GM21515 (cell line): ENCODE measurements around the gene SLC38A10.

Experiments
- ATAC-seq: cut with Tn5 transposase; IDR thresholded peaks from one replicate; pipeline ENCODE4 v1.9.1; 2021; ENCODE audit not compliant: unreplicated experiment

SLC38A10 gene

DNA sequence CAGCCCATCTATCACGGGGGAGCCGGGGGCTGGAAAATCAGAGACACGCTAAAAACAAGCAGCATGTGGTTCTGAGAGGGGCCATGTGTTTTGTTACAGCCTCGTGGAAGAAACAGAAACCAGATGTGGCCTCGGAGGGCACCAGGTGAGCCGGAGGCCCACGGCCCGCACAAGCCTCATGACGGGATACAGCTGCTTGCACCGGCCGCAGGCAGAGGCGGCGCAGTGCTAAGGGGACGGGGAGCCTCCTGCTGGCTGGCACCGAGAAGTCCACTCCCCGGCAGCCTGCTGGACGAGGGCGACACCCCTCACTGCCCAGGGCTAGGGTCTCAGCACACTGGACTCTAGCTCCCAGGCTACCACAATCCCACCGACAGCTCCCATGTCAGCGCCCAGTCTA, 36.8 kb downstream of the SLC38A10 start:
- no peak for ATAC-seq

DNA sequence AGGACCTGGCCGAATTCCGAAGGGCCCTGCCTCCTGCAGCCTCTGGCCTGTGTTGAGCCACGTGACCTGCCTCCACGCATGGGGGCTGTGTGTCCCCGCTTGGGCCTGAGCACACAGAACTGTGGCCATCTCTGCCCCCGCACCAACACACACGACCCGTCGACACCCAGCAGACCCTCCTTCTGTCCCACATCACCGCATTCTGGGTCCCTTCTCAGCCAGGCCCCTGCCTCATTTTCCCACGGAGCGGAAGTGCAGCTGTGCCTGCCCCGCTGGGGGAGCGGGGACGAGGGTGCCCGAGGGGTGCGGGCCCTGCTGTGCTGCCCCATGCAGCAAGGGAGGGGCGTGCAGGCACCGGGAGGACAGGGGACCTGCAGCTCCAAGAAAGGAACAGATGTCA, 37.6 kb downstream of the SLC38A10 start:
- ATAC-seq, result no peak

DNA sequence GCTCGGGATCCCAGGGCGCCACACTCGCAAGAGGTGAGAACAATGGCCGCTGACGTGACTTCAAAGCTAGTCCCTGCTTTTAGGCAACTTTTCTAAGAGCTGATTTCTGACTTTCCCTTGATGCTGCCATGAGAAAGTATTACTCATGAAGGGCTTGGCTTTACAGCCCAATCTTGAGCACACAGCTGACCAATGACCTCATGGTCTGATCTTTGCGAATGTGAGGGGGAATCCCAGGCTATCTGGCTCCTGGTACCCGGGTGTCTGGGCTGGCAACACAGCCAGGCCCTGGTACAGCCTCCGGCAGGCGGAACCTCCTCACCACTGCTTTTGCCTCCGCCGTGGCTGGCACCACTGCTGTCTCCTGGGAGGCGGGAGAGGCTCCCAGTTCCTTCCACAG, 38.5 kb downstream of the SLC38A10 start:
- no peak for ATAC-seq

DNA sequence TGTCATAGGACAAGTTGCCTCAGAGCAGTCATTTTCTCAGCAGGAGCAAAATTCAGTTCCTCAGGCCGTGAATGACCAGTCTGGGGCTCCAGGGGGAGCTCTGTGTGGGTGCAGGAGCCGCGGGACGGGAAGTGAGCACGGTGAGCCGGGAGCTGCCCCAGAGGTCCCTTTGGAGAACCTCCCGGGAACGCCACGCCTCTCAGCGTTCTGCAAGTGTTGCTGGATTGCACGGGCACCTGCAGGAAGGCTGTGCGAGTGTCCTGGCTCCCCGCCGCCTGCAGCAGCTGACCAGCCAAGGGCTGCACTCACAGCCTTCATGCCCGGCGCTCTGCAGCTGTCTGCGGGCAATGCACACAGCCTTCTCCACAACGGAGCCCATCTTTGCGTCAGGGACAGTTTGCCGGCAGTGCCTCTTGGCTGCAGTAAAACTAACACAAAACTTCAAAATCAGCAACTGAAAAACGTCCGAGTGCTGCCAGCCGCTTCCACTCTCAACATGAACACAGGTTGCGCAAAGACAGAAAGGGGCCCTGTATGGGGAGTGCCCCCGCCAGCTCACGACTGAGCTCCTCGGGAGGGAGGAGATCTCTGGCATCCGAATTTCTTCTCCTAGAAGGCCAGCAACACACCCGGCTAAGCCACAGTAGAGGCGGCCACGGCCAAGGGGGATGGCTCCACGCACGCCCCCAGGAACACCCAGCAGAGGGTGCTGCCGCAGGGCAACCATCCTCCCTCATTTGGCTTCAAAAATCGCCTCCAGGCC, 40.0 kb downstream of the SLC38A10 start:
- ATAC-seq, result no peak

DNA sequence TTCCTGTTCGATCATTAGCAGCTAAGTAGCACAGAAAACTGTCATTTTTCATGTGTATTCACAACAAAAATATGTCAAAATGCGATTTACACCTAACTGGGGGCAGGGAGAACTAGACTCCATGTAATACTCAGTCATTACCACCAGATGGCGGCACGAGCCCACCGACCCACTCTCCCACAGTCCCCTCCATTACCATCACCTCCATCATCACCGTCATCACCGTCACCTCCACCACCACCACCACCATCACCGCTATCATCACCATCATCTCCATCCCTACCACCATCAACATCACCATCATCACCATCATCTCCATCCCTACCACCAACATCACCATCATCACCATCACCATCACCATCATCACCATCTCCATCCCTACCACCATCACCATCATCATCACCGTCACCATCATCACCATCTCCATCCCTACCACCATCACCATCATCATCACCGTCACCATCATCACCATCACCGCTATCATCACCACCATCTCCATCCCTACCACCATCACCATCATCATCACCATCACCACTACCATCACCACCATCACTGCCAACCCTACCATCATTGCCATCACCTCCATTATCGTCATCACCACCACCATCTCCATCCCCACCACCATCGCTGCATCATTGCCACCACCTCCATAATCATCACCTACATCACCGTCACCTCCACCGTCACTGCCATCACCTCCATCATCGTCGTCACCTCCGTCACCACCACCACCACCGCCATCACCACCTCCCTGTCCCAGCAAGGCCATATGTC, 41.6 kb downstream of the SLC38A10 start:
- no peak for ATAC-seq

DNA sequence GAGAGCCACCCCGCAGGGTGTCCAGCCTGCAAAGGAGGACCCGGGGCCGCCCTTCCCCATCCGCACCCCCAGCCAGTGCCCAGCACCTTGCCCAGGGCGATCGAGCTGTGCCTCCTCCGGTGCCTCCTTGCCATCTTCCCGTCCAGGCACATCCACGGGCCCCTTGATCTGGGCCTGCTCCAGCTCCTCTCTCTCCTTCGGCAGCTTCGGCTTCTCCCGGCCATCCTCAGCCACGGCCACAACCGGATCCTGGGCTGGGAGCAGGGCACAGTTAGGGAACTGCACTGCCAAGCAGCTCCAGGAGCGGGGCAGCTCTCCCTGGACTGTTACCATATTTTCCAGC, 42.1 kb downstream of the SLC38A10 start:
- no peak for ATAC-seq

DNA sequence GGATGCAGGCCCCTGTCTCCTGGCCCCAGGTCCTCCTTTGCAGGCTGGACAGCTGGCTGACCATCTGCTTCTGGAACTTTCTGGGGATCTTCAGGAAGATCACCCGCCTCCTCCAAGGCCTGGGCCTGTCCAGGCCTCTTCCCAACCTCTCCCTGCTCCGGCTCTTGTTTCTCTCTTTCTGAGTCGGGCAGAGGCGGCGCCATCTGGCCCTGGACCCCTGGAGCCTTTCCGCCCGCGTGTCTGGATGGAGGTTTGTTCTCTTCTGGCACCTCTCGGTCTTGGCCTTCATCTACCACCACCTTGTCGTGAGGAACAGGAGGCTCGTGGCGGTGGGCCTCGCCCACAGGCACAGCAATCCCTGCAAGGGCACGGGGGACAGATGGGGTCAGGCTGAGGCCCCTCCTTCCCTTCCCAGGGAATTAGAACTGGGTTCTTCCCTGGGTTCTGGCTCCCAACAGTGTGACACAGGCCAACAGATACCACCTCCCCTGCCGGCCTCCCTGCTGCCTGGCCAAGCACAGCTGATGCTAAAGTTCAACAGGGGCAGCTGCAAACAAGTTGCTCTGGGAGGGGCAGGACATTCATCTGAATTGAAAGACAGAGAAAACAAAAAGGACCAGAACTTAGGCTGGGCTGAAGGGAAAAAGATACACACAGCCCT, 42.7 kb downstream of the SLC38A10 start:
- ATAC-seq, result no peak

DNA sequence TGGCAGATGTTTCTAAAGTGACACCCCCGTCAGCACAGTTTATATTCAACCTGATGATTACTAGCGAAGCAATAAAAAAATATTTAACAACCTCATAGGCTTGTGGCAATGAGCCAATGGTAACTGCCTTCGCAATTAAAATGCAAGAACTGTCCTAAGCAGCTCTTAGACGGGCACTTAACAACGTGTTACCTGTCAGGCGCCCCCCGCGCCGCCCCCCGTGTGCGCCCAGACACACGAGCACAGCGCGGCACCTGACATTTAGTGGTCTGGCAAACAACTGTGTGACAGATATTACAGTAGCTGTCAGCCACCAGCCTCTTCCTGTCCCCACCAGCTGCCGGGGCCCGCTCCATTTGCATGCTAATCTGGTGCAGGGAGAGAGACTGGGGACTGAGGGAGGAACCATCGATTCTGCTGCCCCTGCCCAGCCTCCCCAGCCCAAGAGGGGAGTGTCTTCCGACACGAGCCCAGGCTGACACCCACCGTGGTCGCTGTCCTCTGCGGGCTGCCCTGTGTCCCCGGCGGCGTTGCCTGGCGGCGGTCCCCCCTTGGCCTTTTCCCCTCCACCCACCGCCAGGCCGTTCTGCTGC, 43.3 kb downstream of the SLC38A10 start:
- no peak for ATAC-seq

DNA sequence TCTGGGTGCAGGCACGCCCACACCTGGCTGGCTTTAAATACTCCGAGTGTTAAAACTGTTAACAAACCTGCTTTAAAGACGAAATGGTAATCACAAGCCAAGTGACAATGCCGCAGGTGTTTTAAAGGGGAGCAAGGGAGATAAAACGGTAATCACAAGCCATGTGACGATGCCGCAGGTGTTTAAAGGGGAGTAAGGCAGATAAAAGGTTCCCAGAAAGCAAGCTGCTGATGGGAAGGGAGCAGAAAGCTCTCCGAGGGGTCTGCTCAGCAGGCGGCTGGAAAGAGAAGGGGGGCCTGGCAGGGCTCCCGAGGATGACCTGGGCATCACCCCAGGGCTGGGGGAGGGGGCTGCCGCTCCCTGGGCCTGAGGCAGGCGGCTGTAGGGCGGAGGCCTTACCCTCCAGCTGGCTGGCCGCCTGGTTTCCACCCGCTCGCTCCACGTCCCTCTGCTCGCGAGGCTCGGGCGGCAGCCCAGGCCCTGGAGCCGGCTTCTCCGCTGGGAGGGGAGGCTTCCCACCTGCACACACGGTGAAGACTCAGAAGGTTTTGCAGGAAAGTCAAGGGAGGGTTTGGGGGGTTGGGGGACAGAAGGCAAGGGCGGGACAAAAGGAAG, 43.9 kb downstream of the SLC38A10 start:
- ATAC-seq, result no peak

DNA sequence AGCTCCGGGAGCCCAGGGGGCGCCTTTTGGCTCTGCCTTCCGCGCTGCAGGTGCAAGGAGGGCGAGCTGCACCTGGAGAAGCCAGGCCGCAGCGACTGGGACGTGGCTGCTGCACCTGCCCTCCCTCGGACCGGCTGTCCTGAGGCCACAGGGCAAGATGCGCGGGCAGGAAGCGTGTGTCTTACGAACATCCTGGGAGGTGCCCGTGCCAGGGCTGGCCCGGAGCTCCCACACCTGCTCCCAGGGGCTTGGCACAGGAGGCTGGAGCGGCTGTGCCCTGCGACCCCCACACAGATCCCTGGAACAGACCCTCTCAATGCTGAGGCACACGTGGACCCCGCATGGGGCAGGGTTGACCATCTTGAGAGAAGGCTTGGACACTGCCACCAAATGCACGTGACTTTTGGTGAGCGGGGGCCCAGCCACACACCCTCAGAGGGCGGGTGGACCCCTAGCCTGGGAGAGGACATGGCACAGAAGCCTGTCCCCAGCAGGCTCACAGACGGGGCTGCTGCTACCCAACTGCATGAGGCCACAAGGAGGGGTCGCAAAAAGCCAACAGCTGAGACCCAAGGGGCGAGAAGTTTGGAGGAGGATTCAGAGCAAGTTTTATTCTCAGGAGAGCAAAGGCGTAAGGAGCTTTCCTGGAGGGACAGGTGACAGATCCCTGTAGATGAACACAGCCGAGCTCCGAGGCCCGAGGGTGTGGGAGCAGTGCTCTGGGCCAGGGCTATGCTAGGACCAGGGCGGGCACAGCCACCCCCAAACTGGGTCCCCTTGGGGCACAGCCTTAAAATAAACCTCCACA, 44.6 kb downstream of the SLC38A10 start:
- no peak for ATAC-seq

DNA sequence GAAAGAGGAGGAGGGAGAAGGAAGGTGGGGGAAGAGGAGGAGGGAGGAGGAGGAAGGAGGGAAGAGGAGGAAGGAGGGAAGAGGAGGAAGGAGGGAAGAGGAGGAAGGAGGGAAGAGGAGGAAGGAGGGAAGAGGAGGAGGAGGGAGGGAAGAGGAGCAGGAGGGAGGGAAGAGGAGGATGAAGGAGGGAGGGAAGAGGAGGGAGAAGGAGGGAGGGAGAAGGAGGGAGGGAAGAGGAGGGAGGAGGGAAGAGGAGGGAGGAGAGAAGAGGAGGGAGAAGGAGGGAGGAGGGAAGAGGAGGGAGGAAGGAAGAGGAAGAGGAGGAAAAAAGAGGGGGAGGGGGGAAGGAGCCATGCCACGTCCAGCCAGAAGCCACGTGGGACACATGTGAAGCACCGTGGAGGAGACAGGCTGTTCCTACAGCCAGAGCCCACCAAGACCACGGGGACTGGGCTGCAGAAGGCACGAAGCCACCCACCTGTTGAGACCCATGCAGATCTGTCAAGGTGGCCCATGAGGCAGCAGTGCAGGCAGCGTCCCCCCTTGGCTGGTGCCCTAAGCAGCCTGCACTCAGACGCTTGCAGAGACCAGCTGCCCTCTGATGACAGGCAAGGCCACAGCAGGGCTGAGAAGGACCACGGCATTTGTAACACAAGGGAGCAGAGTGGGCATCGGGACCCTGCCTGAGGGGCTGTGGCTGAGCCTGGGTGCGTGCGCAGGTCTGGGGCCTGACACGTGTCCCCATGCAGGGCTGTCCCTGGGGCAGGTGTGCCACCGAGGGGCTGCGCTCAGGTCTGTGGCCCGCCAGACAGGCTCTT, 45.7 kb downstream of the SLC38A10 start:
- ATAC-seq, result no peak

DNA sequence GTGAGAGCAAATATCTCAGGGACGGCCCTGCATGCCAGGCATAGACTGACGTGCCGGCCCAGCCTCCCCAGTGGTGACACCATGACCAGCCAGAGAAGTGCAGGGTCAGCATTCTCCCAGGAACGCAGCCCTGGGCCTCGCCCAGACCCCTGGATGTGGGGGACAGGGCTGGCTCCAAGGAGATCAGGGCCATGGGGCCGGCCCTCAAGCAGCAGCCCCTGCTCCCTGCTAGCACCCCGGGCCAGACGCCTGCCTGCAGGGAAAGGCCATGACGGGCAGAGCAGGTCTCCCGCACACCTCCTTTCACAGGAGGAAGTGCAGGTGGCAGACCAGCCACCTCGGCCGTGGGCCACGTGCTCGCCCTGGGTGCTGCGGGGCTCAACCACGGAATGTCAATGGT, 46.5 kb downstream of the SLC38A10 start:
- ATAC-seq, result no peak

DNA sequence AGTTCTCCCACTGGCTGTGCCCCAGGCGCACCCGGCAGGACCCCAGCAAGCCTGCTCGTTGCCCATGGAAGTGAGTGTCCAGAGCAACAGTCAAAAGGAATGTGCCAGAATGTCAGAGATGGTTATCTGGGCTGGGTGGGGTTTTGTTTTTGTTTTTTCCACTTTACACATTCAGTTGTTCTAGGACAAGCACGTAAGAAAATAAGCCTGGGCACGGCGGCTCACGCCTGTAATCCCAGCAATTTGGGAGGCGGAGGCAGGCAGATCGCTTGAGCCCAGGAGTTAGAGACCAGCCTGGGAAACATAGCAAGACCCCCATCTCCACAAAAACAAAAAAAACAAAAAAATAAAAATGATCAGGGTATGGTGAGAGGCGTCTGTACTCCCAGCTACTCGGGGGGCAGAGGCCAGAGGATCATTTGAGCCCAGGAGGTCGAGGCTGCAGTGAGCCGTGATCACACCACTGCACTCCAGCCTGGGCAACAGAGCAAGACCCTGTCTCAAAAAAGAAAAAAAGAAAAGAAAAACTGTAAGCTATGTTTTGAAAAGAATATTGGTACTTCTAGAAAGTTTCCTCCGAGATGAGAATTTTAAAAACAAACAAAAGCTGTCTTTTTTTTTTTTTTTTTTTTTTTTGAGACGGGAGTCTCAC, 47.6 kb downstream of the SLC38A10 start:
- ATAC-seq, result no peak

DNA sequence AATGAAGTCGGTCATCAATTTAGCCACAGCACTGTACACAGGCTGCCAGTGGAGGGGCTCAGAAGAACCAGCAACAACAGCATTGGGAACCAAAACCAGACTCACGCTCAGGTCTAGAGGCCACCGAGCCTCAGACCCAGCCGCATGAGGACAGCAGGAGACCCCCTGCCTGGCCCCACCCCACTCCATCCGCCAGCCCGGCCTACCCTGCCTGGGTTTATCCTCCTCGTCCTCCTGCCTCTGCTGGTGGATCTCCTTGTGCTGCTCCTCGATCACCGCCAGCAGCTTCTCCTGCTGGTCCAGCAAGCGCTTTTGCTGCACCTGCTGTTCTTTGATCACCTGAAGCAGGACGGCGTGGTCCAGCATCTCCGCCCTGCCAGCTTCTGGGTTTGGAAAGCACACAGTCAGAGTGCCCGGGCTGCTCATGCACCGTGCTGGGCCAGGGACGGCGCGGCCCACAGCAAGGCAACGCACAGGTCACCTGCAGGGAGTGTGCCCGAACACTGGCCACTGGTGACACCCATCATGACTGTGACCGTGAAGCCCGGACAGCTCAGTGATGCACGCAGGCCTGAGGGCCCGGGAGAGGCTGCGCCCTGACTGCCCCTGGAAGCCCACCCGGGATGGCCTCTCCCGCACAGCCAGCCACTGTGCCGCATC, 48.3 kb downstream of the SLC38A10 start:
- ATAC-seq, result no peak

DNA sequence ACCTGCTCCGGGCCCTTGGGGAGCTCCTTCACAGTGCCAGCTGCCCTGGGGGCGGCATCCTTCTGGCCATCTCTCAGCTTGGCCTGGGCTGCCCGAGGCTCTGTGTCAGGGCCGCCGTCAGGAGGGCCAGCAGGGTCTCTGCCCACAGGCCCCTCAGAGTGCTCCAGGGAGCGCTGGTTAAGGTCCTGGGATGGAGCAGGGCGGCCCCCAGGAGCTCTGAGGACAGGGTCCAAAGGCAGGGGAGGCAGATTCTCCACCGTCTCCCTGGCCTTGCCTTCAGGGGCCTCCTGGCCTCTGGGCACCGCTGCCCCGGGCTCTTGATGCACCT, 48.8 kb downstream of the SLC38A10 start:
- no peak for ATAC-seq

DNA sequence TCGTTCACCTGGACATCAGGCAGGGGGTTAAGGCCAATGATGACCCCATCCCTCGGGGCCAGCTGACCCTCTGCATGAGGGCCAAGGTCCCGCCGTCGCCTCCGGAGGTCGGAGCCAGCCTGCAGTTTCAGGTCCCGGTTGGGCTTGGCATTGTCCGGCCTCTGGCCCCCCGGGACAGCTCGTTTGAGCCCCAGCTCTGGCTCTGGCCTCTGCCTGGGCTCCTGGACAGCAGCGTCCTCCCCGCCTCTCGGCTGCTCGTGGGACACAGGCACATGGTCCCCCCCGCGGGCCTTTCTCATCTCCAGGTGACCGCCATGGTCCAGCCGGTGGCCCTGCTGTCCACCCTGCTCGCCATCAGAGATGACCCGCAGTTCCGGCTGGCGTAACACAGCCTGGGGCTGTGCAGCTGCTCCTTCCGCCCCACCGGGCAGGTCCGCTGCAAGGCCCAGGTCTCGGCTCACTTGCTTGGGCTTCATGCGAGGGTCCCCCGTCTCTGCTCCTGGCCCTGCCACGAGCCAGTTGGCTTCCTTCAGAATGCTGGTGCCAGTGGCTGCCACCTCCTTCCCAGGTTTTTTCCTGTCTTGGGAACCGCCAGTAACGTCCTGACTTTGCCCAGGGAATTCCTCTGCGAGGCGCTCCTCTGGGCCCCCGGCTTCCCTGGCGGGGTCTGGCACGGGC, 49.3 kb downstream of the SLC38A10 start:
- no peak for ATAC-seq

DNA sequence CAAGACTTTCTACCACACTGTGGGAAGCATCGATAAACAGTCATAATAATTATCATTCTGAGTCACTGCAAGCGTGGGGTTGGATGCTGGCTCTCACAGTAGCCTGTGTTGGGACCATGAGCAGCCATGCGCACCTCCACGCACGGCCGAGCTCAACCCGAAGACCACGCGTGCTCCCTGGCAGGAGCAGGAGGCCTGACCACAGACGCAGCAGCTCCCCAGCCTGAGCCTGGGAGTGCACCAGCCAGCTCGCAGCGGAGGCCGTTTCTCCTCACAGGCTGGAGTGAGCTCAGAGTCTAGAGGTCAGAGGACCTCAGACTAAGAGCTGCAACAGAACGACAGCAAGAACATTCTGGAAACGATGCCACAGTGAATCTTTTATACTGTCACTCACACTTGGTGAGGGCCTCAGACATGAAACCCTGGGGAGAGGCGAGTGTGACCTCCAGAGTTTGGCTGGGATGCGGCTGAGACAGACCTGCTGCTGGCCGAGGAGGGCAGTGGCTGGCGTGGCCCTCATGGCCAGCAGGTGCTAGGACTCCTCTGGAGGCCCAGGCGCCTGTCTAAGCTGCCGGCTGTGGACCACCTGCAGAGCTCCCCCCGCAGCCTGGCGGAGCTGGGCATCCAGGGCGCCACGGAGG, 50.0 kb downstream of the SLC38A10 start:
- ATAC-seq, result no peak
